ENCODE data around the gene KCNH4. TPM values are rescaled to one million over a fixed set of nuclear protein-coding genes. Genes with fewer than 3 reads are reported as not detected.
"Not testable (repeated sequence)": the region's sequence is repeated elsewhere in the genome, so short reads cannot be mapped to it uniquely, and the experiment has no call there.

The KCNH4 gene
- total and polyA plus RNA-seq, 11 donors, result 0.07 to 0.28 (median 0.11) TPM; not detected in 1

DNA sequence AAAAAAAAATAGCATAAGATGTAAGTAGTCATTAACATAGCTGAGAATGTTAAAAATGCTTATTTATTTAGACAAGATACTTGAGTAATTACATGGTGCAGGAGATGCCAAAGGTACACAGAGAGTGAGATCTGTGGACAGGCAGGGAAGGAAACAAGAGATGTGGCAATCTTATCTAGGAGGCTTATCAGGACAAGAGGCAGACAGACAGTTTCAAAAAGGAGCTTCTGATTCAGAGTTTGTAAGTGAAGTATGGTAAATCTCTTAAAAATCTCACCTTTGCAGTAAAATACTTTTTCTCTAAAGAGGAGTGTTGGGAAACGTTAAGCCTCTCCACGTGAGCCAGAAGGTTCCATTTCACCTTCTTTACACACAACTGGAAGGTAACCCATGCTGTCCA, 33.2 kb upstream of the KCNH4 start:
- H3K9me3 ChIP-seq, result no peaks in the 10 kb centered on the region
- H3K4me3 ChIP-seq, result no peak overlapping the region
- DNase-seq (no peak), ATAC-seq (no peak)
- intact Hi-C loops (cut with DNase I), result no loop called here
- 86 to 94% (median 89%) methylated on average over 2 of the region's 2 CpGs for WGBS, 4 donors
- H3K36me3 ChIP-seq, result peaks cover 2 to 94% (median 91%) of the 10 kb centered on the region in 9 donors
- peaks cover 0 to 11% (median 0%) of the 10 kb centered on the region in 12 donors for H3K4me1 ChIP-seq
- no peak overlapping the region for H3K27ac ChIP-seq
- no peaks in the 10 kb centered on the region for H3K27me3 ChIP-seq
- TF ChIP-seq, protein P1, sequence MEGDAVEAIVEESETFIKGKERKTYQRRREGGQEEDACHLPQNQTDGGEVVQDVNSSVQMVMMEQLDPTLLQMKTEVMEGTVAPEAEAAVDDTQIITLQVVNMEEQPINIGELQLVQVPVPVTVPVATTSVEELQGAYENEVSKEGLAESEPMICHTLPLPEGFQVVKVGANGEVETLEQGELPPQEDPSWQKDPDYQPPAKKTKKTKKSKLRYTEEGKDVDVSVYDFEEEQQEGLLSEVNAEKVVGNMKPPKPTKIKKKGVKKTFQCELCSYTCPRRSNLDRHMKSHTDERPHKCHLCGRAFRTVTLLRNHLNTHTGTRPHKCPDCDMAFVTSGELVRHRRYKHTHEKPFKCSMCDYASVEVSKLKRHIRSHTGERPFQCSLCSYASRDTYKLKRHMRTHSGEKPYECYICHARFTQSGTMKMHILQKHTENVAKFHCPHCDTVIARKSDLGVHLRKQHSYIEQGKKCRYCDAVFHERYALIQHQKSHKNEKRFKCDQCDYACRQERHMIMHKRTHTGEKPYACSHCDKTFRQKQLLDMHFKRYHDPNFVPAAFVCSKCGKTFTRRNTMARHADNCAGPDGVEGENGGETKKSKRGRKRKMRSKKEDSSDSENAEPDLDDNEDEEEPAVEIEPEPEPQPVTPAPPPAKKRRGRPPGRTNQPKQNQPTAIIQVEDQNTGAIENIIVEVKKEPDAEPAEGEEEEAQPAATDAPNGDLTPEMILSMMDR (IDR thresholded peaks at IDR 0.05), result no peak
- TF ChIP-seq POLR2A (IDR thresholded peaks at IDR 0.05), result no peak

DNA sequence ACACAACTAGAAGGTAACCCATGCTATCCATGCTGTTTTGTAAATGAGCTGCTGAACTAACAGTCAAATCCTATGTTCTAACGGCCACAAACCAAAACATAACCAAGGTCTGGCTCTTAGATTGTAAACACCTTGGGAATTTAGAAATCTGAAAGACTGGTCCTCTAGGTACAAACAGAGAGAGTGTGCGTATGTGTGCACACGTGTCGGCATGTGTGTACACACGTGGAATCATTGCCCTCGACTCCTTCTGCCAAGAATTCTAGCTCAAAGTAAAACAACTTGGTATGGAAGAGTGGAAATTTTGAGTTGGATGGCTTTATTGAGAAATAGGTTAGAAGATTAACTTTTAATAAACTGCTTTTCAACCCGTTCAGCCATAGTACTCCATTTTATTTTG, 31.4 kb upstream of the KCNH4 start:
- Histone ChIP-seq H3K9me3 (no peaks in the 10 kb centered on the region), H3K36me3 (peaks cover 2 to 100% (median 97%) of the 10 kb centered on the region in 9 donors), H3K4me1 (peaks cover 0 to 11% (median 0%) of the 10 kb centered on the region in 12 donors), H3K27me3 (no peaks in the 10 kb centered on the region), H3K4me3 (peak overlapping the region in 1 of 12 donors; percentile 10), H3K27ac (peak overlapping the region in 9 of 12 donors; percentile 12 to 64 (median 46))
- WGBS, 4 donors, result 72 to 82% (median 79%) methylated on average over 7 of the region's 7 CpGs
- intact Hi-C loops (cut with DNase I), result no loop called here
- ATAC-seq, result peak in 2 of 4 donors; percentile 3 to 21
- no peak for DNase-seq
- TF ChIP-seq, protein P1 (IDR thresholded peaks at IDR 0.05), result no peak
- TF ChIP-seq POLR2A (IDR thresholded peaks at IDR 0.05), result no peak

- 73 to 84% (median 79%) methylated on average over 9 of the region's 9 CpGs for WGBS, 4 donors
- peak overlapping the region in 8 of 12 donors; percentile 12 to 64 (median 48) for H3K27ac ChIP-seq
These were observed 31.0 kb upstream of the KCNH4 start for GRCh38 chr17:42211921-42212341.

DNA sequence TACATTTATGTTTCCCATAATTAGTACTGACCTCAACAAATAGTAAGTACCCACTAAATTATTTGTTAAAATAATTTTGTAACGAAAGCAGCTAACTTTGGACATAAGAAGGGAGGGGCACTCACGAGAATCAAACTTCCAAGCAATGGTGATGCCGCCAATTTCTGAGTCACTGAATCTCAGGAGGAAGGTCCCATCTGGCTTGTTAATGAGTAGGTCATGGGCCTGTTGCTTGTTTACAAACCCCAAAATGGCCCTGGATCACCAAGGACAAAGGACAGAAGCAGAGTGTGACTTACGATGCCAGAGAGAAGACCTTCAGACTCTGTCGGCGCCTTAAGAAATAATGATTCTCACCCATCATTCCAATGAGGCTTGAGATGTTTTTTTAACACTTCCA, 29.1 kb upstream of the KCNH4 start:
- 89 to 95% (median 92%) methylated on average over 6 of the region's 6 CpGs for WGBS, 4 donors
- Histone ChIP-seq H3K4me3 (no peak overlapping the region), H3K9me3 (no peaks in the 10 kb centered on the region), H3K27me3 (no peaks in the 10 kb centered on the region), H3K4me1 (peaks cover 0 to 11% (median 0%) of the 10 kb centered on the region in 12 donors), H3K36me3 (peaks cover 2 to 100% (median 97%) of the 10 kb centered on the region in 9 donors), H3K27ac (peak overlapping the region in 2 of 12 donors; percentile 11 to 50)
- TF ChIP-seq, protein P1 (IDR thresholded peaks at IDR 0.05), result no peak
- no peak for TF ChIP-seq POLR2A (IDR thresholded peaks at IDR 0.05)
- DNase-seq (no peak), ATAC-seq (peak in 1 of 4 donors; percentile 35)
- intact Hi-C loops (cut with DNase I), result no loop called here

More at GRCh38 chr17:42211921-42212341, 31.0 kb upstream of the KCNH4 start:
- Histone ChIP-seq H3K36me3 (peaks cover 2 to 100% (median 97%) of the 10 kb centered on the region in 9 donors), H3K4me3 (peak overlapping the region in 1 of 12 donors; percentile 10), H3K4me1 (peaks cover 0 to 11% (median 0%) of the 10 kb centered on the region in 12 donors)
- H3K9me3 ChIP-seq; H3K27me3 ChIP-seq; intact Hi-C loops (cut with DNase I): not testable (repeated sequence)
- ATAC-seq (peak; percentile 90 to 94 (median 92)), DNase-seq (peak; percentile 69 to 85 (median 71))

- ATAC-seq, H3K9me3 ChIP-seq: not testable (repeated sequence)
- peaks cover 2 to 100% (median 96%) of the 10 kb centered on the region in 9 donors for H3K36me3 ChIP-seq
These were observed 25.2 kb upstream of the KCNH4 start for GRCh38 chr17:42206153-42206612.

More at GRCh38 chr17:42206153-42206612, 25.2 kb upstream of the KCNH4 start:
- DNase-seq; H3K27ac ChIP-seq; H3K4me1 ChIP-seq; H3K27me3 ChIP-seq; intact Hi-C loops (cut with DNase I); H3K4me3 ChIP-seq: not testable (repeated sequence)
- 76 to 84% (median 80%) methylated on average over 8 of the region's 8 CpGs for WGBS, 4 donors

Measured in heart left ventricle (tissue), 16 donors.